Panc1 (cell line): Measurements from ENCODE around the gene MORC3.

Source experiments
- POLR2AphosphoS5 ChIP-seq: IDR thresholded peaks from 2 replicates; pipeline ENCODE4 v1.6.1; 2012; ENCODE audit warnings: mild to moderate bottlenecking, low read depth, low read length, moderate library complexity
- SIN3A ChIP-seq: IDR thresholded peaks from 2 replicates; pipeline ENCODE4 v1.6.1; 2012; ENCODE audit warnings: low read depth, mild to moderate bottlenecking, low read length, moderate library complexity, borderline replicate concordance; ENCODE audit not compliant: insufficient read depth
- TCF7L2 ChIP-seq: IDR thresholded peaks from 2 replicates; pipeline ENCODE4 v1.6.1; 2011; ENCODE audit warnings: mild to moderate bottlenecking, low read depth, low read length, inconsistent platforms
- TF ChIP-seq, protein P1 (sequence below): fragments of 450-650 bp; IDR thresholded peaks from 2 replicates; pipeline ENCODE4 v1.5.1; 2017; ENCODE audit warnings: mild to moderate bottlenecking
- TF ChIP-seq, protein P2 (sequence below), 2 experiments: IDR thresholded peaks; 2 replicates each; pipeline ENCODE4 v1.6.1; 2011 to 2012; ENCODE audit warnings: low read depth in 2 of 2, control low read depth in 1 of 2, low read length in 1 of 2, mild to moderate bottlenecking in 1 of 2, moderate library complexity in 1 of 2; ENCODE audit not compliant: insufficient read depth in 1 of 2

DNA sequence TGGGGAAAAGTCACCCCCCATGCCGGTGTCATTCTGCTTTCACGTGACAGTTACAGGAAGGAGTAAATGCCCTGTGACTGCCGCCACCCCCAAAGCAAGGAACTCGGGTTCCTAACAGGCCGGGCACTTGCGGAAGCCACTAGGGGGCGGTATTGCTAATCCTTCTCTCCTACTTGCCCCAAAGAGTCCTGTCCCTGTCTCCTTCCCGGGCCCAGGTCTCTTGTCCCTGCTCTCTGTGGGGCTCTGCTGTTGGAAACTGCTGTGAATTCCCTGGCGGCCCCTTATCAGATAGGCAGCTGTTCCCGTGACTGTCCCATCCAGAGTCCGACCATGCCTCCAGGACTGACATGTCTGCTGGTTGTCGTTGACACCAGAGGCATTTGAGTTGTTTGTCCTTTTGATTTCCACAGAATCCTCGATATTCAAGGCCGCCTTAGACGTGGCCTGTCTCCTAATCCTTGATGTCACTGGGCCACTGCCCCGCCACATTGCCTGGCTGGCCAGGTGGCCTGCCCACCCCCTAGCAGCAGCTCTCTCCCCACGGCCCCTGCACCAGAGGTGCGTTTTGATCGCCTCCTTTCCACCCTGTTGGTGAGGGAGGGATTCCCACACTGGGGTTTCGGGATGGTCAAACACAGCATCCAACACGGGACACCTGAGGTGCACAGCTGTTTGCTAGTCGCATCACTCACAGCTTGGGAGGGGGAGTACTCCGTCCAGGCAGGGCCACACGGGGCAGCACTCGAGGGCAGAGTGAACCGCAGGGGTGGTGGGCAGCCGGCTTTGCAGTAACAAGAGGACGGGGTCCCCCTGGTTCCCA, 102.5 kb downstream of the MORC3 start:
- TF ChIP-seq, protein P1, sequence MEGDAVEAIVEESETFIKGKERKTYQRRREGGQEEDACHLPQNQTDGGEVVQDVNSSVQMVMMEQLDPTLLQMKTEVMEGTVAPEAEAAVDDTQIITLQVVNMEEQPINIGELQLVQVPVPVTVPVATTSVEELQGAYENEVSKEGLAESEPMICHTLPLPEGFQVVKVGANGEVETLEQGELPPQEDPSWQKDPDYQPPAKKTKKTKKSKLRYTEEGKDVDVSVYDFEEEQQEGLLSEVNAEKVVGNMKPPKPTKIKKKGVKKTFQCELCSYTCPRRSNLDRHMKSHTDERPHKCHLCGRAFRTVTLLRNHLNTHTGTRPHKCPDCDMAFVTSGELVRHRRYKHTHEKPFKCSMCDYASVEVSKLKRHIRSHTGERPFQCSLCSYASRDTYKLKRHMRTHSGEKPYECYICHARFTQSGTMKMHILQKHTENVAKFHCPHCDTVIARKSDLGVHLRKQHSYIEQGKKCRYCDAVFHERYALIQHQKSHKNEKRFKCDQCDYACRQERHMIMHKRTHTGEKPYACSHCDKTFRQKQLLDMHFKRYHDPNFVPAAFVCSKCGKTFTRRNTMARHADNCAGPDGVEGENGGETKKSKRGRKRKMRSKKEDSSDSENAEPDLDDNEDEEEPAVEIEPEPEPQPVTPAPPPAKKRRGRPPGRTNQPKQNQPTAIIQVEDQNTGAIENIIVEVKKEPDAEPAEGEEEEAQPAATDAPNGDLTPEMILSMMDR = peak; percentile 85
- TF ChIP-seq POLR2AphosphoS5 (no peak), TCF7L2 (no peak), SIN3A (no peak)
- TF ChIP-seq, protein P2, sequence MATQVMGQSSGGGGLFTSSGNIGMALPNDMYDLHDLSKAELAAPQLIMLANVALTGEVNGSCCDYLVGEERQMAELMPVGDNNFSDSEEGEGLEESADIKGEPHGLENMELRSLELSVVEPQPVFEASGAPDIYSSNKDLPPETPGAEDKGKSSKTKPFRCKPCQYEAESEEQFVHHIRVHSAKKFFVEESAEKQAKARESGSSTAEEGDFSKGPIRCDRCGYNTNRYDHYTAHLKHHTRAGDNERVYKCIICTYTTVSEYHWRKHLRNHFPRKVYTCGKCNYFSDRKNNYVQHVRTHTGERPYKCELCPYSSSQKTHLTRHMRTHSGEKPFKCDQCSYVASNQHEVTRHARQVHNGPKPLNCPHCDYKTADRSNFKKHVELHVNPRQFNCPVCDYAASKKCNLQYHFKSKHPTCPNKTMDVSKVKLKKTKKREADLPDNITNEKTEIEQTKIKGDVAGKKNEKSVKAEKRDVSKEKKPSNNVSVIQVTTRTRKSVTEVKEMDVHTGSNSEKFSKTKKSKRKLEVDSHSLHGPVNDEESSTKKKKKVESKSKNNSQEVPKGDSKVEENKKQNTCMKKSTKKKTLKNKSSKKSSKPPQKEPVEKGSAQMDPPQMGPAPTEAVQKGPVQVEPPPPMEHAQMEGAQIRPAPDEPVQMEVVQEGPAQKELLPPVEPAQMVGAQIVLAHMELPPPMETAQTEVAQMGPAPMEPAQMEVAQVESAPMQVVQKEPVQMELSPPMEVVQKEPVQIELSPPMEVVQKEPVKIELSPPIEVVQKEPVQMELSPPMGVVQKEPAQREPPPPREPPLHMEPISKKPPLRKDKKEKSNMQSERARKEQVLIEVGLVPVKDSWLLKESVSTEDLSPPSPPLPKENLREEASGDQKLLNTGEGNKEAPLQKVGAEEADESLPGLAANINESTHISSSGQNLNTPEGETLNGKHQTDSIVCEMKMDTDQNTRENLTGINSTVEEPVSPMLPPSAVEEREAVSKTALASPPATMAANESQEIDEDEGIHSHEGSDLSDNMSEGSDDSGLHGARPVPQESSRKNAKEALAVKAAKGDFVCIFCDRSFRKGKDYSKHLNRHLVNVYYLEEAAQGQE (IDR thresholded peaks at IDR 0.05; ENCODE audit: insufficient read depth in 1 of 2, low read depth in 2 of 2, low read length in 1 of 2) = no peak
